H7 (cell line): Measurements from ENCODE around the gene ZNF544. TPM values are rescaled to one million over a fixed set of nuclear protein-coding genes. Genes with fewer than 3 reads are reported as not detected.

ENCODE experiments used
- DNase-seq: peaks from one replicate; pipeline ENCODE4 v3.0.0; 2012
- H3K27me3 ChIP-seq: 2 replicates; pipeline ENCODE4 v1.6.0; 2011; ENCODE audit warnings: mild to moderate bottlenecking, low read length; ENCODE audit not compliant: control insufficient read depth, insufficient read depth
- H3K36me3 ChIP-seq: replicated peaks from 2 replicates; pipeline ENCODE4 v1.5.1; 2011; ENCODE audit warnings: low read length; ENCODE audit not compliant: control insufficient read depth, insufficient read depth
- H3K4me3 ChIP-seq: 2 replicates; pipeline ENCODE4 v1.5.1; 2011; ENCODE audit warnings: low read depth, mild to moderate bottlenecking, control low read depth, low read length, moderate library complexity; ENCODE audit not compliant: insufficient read depth
- total RNA-seq: library from RNA; depleted of rRNA; stranded (reverse); fragments of >200 nt; shearing (Covaris generic); gene quantifications from 2 replicates; pipeline ENCODE4 v1.2.3, GENCODE V29; 2014; rRNA removed

The ZNF544 gene
- total RNA-seq = 31.6 and 35.4 TPM in 2 replicates

- Histone ChIP-seq H3K27me3 (no peaks in the 10 kb centered on the region), H3K36me3 (peaks cover 29% of the 10 kb centered on the region), H3K4me3 (peak within 1 kb of the TSS; percentile 78)
- peak; percentile 92 for DNase-seq
These were observed at the start of gene ZNF544 for GRCh38 chr19:58228585-58229254. Gene ZNF544 (plus strand): TSS chr19:58228914. CDS start chr19:58244024, 15,110 bp downstream.

DNA sequence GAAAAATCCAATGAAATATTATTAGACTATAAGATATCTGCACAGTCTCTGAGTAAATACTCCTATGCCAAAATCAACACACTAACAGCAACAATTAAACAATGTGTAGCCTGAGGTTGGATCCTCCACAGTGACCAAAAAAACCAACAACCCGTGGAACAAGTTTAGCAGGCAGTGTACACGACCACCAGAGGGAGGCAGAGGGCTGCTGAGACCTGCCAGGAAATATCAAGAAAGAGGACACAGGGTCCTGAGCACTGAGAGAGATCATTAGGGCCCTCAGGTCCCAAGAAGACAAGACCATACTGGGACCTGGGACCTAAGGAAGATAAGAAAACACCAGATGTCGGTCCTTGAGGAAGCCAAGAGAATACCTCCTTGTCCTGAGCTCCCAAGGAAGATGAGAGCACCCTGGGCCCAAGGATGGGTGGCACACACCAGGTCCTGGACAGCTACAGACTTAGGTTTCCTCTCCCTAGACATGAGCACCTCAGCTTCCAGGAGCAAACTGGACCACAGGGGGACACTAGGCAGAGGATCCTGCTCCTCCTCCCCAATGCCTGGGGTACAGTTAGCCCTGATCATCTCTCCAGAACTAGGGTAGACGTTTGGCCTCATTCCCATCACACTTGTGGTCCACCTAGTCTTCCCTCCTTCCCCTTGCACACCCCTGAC, 46.7 kb upstream of the ZNF544 start:
- Histone ChIP-seq H3K4me3 (no peak overlapping the region), H3K27me3 (no peaks in the 10 kb centered on the region), H3K36me3 (peaks cover 9% of the 10 kb centered on the region)
- peak; percentile 52 for DNase-seq

DNA sequence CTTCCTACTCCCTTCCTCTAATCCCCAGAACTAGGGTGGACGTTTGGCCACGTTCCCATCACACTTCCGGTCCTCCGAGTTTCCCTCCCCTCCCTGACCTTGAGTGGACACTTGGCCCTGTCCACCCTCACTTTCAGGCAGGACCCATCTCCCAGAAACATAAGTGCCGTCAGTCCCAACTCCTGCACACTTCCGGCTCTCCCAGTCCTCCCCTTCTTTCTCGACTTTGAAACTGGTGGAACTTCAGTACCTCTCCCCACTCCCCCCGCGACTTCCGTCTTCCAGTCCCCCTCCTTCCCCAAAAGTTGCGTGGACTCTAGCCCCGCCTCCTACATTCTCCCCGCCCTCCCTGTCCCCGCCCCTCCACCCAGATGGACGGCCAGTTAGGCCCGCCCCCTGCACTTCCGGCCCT, 46.1 kb upstream of the ZNF544 start:
- peaks cover 10% of the 10 kb centered on the region for H3K36me3 ChIP-seq
- H3K4me3 ChIP-seq = peak overlapping the region; percentile 88
- DNase-seq = no peak
- no peaks in the 10 kb centered on the region for H3K27me3 ChIP-seq

- DNase-seq = peak; percentile 98
- Histone ChIP-seq H3K27me3 (no peaks in the 10 kb centered on the region), H3K36me3 (peaks cover 12% of the 10 kb centered on the region), H3K4me3 (peak within 1 kb of the TSS; percentile 88)
These were observed 45.5 kb upstream of the ZNF544 start, which contains the start of gene ZNF274 for GRCh38 chr19:58182989-58183816. Gene ZNF274 (plus strand): TSS chr19:58183061. CDS start chr19:58183966, 905 bp downstream.

DNA sequence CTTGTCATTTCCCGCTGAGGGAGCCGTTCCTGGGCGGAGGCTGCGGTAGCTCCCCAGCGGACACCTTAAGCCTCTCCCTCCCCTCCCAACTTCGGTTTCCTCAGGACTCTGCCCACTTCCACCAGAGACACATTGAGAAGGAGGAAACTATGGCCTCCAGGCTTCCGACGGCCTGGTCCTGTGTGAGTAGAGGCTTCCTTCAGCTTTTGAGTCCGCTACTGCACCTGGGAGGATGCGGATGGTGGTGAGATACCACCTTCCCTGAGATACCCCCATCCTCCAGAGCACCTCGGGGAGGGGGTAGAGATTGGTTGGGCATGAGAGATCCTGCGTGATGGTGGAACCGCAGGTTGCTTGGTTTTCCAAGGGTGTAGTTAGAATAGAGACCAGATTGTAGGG, 44.9 kb upstream of the ZNF544 start:
- Histone ChIP-seq H3K4me3 (peak overlapping the region; percentile 88), H3K27me3 (no peaks in the 10 kb centered on the region), H3K36me3 (peaks cover 13% of the 10 kb centered on the region)
- no peak for DNase-seq

- Histone ChIP-seq H3K36me3 (peaks cover 48% of the 10 kb centered on the region), H3K4me3 (no peak overlapping the region), H3K27me3 (no peaks in the 10 kb centered on the region)
- DNase-seq = no peak
These were observed 31.7 kb upstream of the ZNF544 start for GRCh38 chr19:58196901-58197616.

DNA sequence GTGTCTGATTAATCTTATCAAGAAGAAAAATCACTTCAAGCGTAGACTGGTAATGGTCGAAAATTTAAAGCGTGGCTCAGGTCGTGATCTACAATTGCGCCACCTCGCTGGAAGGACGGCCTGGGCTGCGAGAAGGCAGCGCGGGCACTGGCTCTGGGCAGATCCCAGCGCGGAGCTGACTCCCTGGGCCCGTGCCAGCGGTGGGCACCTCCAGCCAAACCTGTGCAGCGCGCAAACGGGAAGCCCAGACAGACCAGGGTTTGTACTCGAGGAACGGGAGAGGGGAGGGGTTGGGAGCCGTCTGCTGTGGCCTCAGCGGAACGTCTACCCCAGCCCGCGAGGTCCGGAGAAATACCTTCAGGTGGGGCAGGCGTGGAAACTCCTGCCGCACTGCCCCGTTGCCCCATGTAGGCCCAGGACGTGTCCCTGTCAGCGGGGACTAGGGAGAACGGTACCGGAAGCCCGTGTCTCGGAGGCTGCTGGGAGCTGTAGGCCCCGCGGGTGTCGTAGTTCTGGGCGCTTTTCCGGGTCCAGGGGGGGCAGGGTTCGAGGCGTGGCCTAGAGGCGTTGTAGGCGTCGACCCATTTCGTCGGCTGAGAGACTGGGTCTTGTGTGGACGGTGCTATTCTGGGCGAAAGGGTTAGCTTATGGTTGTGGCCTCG, 24.8 kb upstream of the ZNF544 start:
- no peaks in the 10 kb centered on the region for H3K27me3 ChIP-seq
- no peak overlapping the region for H3K4me3 ChIP-seq
- no peak for DNase-seq
- peaks cover 28% of the 10 kb centered on the region for H3K36me3 ChIP-seq

DNA sequence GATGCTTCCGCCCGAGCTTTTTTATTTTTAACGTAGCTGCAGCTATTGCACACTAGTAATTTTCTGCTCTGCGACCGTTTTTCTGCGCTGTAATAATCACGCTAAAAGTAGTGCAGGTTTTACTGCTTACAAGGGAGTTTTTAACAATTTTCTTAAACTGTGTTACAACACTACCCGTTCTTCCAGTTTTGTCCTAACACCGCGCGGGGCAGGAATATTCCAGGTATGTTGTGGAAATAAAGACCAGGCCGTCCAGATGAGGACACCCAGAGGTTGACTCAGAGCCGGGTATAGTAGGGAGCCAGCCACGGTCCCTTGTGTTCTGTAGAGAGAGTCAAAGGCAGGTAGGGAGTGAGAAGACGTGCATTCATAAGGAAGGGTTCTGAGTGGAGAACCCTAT, 24.1 kb upstream of the ZNF544 start:
- no peak overlapping the region for H3K4me3 ChIP-seq
- no peaks in the 10 kb centered on the region for H3K27me3 ChIP-seq
- H3K36me3 ChIP-seq = peaks cover 29% of the 10 kb centered on the region
- DNase-seq = no peak

- peaks cover 55% of the 10 kb centered on the region for H3K36me3 ChIP-seq
These were observed 19.1 kb upstream of the ZNF544 start for GRCh38 chr19:58209577-58209976.

DNA sequence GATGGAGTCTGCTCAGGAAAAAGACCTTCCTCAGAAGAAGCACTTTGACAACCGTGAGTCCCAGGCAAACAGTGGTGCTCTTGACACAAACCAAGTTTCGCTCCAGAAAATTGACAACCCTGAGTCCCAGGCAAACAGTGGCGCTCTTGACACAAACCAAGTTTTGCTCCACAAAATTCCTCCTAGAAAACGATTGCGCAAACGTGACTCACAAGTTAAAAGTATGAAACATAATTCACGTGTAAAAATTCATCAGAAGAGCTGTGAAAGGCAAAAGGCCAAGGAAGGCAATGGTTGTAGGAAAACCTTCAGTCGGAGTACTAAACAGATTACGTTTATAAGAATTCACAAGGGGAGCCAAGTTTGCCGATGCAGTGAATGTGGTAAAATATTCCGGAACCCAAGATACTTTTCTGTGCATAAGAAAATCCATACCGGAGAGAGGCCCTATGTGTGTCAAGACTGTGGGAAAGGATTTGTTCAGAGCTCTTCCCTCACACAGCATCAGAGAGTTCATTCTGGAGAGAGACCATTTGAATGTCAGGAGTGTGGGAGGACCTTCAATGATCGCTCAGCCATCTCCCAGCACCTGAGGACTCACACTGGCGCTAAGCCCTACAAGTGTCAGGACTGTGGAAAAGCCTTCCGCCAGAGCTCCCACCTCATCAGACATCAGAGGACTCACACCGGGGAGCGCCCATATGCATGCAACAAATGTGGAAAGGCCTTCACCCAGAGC, 16.2 kb upstream of the ZNF544 start:
- no peak for DNase-seq
- H3K4me3 ChIP-seq = no peak overlapping the region
- no peaks in the 10 kb centered on the region for H3K27me3 ChIP-seq
- peaks cover 43% of the 10 kb centered on the region for H3K36me3 ChIP-seq

More at GRCh38 chr19:58209577-58209976, 19.1 kb upstream of the ZNF544 start:
- Histone ChIP-seq H3K4me3 (no peak overlapping the region), H3K27me3 (no peaks in the 10 kb centered on the region)
- DNase-seq = no peak

DNA sequence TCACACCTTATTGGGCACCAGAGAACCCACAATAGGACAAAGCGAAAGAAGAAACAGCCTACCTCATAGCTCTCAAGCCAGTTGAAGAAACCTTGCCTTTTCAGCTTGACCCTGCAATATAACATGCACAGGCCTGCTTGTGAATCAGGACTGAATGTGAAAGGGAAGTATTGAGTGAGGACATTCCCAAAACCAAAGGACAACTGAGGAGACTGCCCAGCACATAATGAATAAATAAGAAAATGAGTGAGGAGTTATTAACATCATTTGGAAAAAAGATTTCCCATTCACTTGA, 15.7 kb upstream of the ZNF544 start:
- H3K36me3 ChIP-seq = peaks cover 38% of the 10 kb centered on the region
- DNase-seq = no peak
- H3K27me3 ChIP-seq = no peaks in the 10 kb centered on the region
- H3K4me3 ChIP-seq = no peak overlapping the region

- DNase-seq = no peak
- H3K36me3 ChIP-seq = peaks cover 11% of the 10 kb centered on the region
- H3K27me3 ChIP-seq = no peaks in the 10 kb centered on the region
- no peak overlapping the region for H3K4me3 ChIP-seq
These were observed 11.6 kb upstream of the ZNF544 start for GRCh38 chr19:58217069-58217481.

GRCh38 chr19:58217607-58218391, 10.9 kb upstream of the ZNF544 start:
- no peak overlapping the region for H3K4me3 ChIP-seq
- H3K27me3 ChIP-seq = no peaks in the 10 kb centered on the region

More at GRCh38 chr19:58217607-58218391, 10.9 kb upstream of the ZNF544 start:
- no peak for DNase-seq
- H3K36me3 ChIP-seq = peaks cover 4% of the 10 kb centered on the region
